Measurements from ENCODE around the gene SLC8A1. TPM values are rescaled to one million over a fixed set of nuclear protein-coding genes. Genes with fewer than 3 reads are reported as not detected.

Gene SLC8A1
- total RNA-seq, 1 experiment from 2014 or later = 1.7 TPM

- H4K20me1 ChIP-seq (ENCODE audit: control insufficient read depth, insufficient read depth, insufficient read length) = no peaks in the 10 kb centered on the region
- H3K4me1 Mint-ChIP-seq = peaks cover 32 to 36% of the 10 kb centered on the region in 2 experiments
- no peak overlapping the region for H3K27ac ChIP-seq (ENCODE audit: insufficient read length, low read depth, low read length)
- DNase-seq = no peak
- H3K23ac ChIP-seq (ENCODE audit: insufficient read length, low read depth, low read length) = no peak overlapping the region
- H4K8ac ChIP-seq (replicated peaks; ENCODE audit: insufficient read length, low read depth, low read length) = no peak overlapping the region
- no peaks in the 10 kb centered on the region for H3K79me1 ChIP-seq (ENCODE audit: insufficient read depth, low read depth, low read length, poor library complexity, severe bottlenecking)
- no peak overlapping the region for H3K18ac ChIP-seq (ENCODE audit: insufficient read length, low read depth, low read length)
- H3K36me3 Mint-ChIP-seq (ENCODE audit: insufficient read depth in 1 of 3, low read depth in 3 of 3) = peaks cover 0 to 4% (median under 1%) of the 10 kb centered on the region in 3 experiments; a peak in 2 of 7 replicates
- no peaks in the 10 kb centered on the region for H3K23me2 ChIP-seq (ENCODE audit: insufficient read length, low read depth, low read length, poor library complexity, severe bottlenecking)
- no peaks in the 10 kb centered on the region for H3K79me2 ChIP-seq (ENCODE audit: insufficient read depth, low read length)
- no peak overlapping the region for H3K4me3 Mint-ChIP-seq
- H2BK120ac ChIP-seq (ENCODE audit: low read depth, low read length, poor library complexity, severe bottlenecking) = no peak overlapping the region
- H3K9me3 ChIP-seq (ENCODE audit: control insufficient read depth, low read depth, low read length) = no peaks in the 10 kb centered on the region
- H3K9ac ChIP-seq (ENCODE audit: extremely low read depth, insufficient read length, low read length) = no peak overlapping the region
- no peaks in the 10 kb centered on the region for H3K27me3 Mint-ChIP-seq (ENCODE audit: low read depth)
- no peak overlapping the region for H4K91ac ChIP-seq (ENCODE audit: insufficient read length, low read depth, low read length)
- no peak overlapping the region for H2AK5ac ChIP-seq (ENCODE audit: insufficient read length, low read length)
- no peak overlapping the region for H2BK12ac ChIP-seq (ENCODE audit: insufficient read length, low read depth, low read length)
- H3K4me2 ChIP-seq (ENCODE audit: insufficient read depth, insufficient read length, low read length) = no peak overlapping the region
- no CpG with 5 or more reads among the region's 1 CpG for WGBS (ENCODE audit: extremely low coverage, insufficient read length, low lambda C conversion rate)
- H3K9me3 Mint-ChIP-seq = peaks cover 0 to under 1% of the 10 kb centered on the region in 2 experiments; a peak in 1 of 5 replicates
- no peak overlapping the region for H4K5ac ChIP-seq (ENCODE audit: insufficient read length, low read depth, low read length)
- no peak for TF ChIP-seq CTCF (conservative IDR thresholded peaks at IDR 0.05)
- no peak overlapping the region for H3K4ac ChIP-seq (ENCODE audit: low read depth, low read length)
- H2BK15ac ChIP-seq (ENCODE audit: low read depth, low read length) = no peak overlapping the region
- no peak overlapping the region for H2BK20ac ChIP-seq (ENCODE audit: low read depth, low read length, poor library complexity, severe bottlenecking)
- H3K14ac ChIP-seq (ENCODE audit: insufficient read depth, low read length) = no peak overlapping the region
- H2AFZ ChIP-seq (ENCODE audit: low read length) = no peak overlapping the region
- no peak overlapping the region for H3T11ph ChIP-seq (ENCODE audit: low read length)
- H3K4me1 ChIP-seq (ENCODE audit: insufficient read depth, low read length) = peaks cover 10% of the 10 kb centered on the region; the same call in 1 of the 2 replicates
- no peak overlapping the region for H2BK5ac ChIP-seq (ENCODE audit: insufficient read length, low read length)
- peak overlapping the region; percentile 11 to 34 (median 32); a peak in 3 of 7 replicates for H3K27ac Mint-ChIP-seq
- no peaks in the 10 kb centered on the region for H3K27me3 ChIP-seq (ENCODE audit: insufficient read depth, low read length)
- no peak overlapping the region for H3K56ac ChIP-seq (ENCODE audit: insufficient read length, low read depth, low read length)
These were observed 240.9 kb downstream of the SLC8A1 start for GRCh38 chr2:40210968-40211353.

Measured in H9 (cell line).